ENCODE data around the gene VAMP1. TPM values are rescaled to one million over a fixed set of nuclear protein-coding genes. Genes with fewer than 3 reads are reported as not detected.

Gene VAMP1
- total and polyA plus RNA-seq, 2 of the 13 experiments (the other 11 are each of a cell fraction or from before 2014, with no cell fraction given), result 2.5 to 7.4 TPM

- TF ChIP-seq ZNF256 (CRISPR knock-in tag; conservative IDR thresholded peaks at IDR 0.05), result no peak
- TF ChIP-seq DMTF1 (CRISPR knock-in tag; IDR thresholded peaks at IDR 0.05), result no peak
- no peak for TF ChIP-seq CBX5 (CRISPR knock-in tag; IDR thresholded peaks at IDR 0.05; ENCODE audit: borderline replicate concordance)
- TF ChIP-seq CAMTA2 (CRISPR knock-in tag; IDR thresholded peaks at IDR 0.05; ENCODE audit: borderline replicate concordance), result no peak
- no peak for TF ChIP-seq ZNF263 (CRISPR knock-in tag; IDR thresholded peaks at IDR 0.05)
- no peak for TF ChIP-seq SNRNP70 (IDR thresholded peaks at IDR 0.05; ENCODE audit: low read depth, low read length)
- TF ChIP-seq ZNF101 (CRISPR knock-in tag; IDR thresholded peaks at IDR 0.05; ENCODE audit: borderline replicate concordance, low read depth), result no peak
Measured at GRCh38 chr12:6520186-6520585, 49.7 kb upstream of the VAMP1 start (continued).

GRCh38 chr12:6508087-6508486, 37.6 kb upstream of the VAMP1 start:
- H3K9ac ChIP-seq (ENCODE audit: insufficient read depth, low read depth, low read length), result no peak overlapping the region
- BruUV-seq (replicated peaks), result no TSS peak
- H3K4me1 ChIP-seq (ENCODE audit: insufficient read depth, low read length), result peaks cover 18% of the 10 kb centered on the region; the same call in 1 of the 2 replicates
- H3K4me3 ChIP-seq (replicated peaks in 1 of 3; ENCODE audit: insufficient read depth in 1 of 3, low read depth in 2 of 3, low read length in 3 of 3), result no peak overlapping the region
- FAIRE-seq, result no peak
- no peak for DNase-seq (ENCODE audit: low spot score)
- H3K36me3 ChIP-seq (replicated peaks in 1 of 2; ENCODE audit: control insufficient read depth in 1 of 2, insufficient read depth in 2 of 2, low read length in 2 of 2), result peaks cover 25 to 63% of the 10 kb centered on the region in 2 experiments
- no peaks in the 10 kb centered on the region for H3K9me3 ChIP-seq (ENCODE audit: low read length)
- peaks cover 20% of the 10 kb centered on the region for H3K79me2 ChIP-seq (ENCODE audit: insufficient read depth, low read length)
- H3K4me2 ChIP-seq (ENCODE audit: low read depth, low read length), result no peak overlapping the region
- intact Hi-C loops (cut with micrococcal nuclease; ENCODE audit: unreplicated experiment), result no loop called here
- peak overlapping the region; percentile 15 for H3K27ac ChIP-seq (ENCODE audit: extremely low read length, insufficient read depth, low read length)
- 87% methylated on average over 7 of the region's 7 CpGs for WGBS (ENCODE audit: low lambda C conversion rate)
- CTCF ChIA-PET (ENCODE audit: low intra/inter-chr PET ratio, low total read pairs), result no interaction called here
- no peak for ATAC-seq
- no peaks in the 10 kb centered on the region; a peak in 1 of 5 replicates for H3K27me3 ChIP-seq (ENCODE audit: control insufficient read depth in 1 of 2, insufficient read depth in 2 of 2, low read length in 2 of 2)
- POLR2A ChIA-PET, result interaction anchor here (1.1 to 1.6 kb wide), 3 partner anchors 15 to 37 kb away, joined by 3 to 6 read pairs (median 4); partner anchors contain the start of genes MRPL51 and VAMP1
- TF ChIP-seq ZBTB7A (CRISPR knock-in tag; IDR thresholded peaks at IDR 0.05) (no peak), ZNF121 (CRISPR knock-in tag; IDR thresholded peaks at IDR 0.05) (peak; percentile 87), ARID3A (IDR thresholded peaks at IDR 0.05; ENCODE audit: low read depth, low read length) (no peak)
- H4K20me1 ChIP-seq (ENCODE audit: insufficient read depth, low read length), result no peaks in the 10 kb centered on the region
- no peak overlapping the region for H2AFZ ChIP-seq (ENCODE audit: low read length)
- in situ Hi-C loops (cut with HindIII; ENCODE audit: extremely low pct_ligation_motif_present, low pct_unique_long_range_greater_than_20kb), result no loop called here
